Measurements from ENCODE around the gene PARD3B. TPM values are rescaled to one million over a fixed set of nuclear protein-coding genes. Genes with fewer than 3 reads are reported as not detected.

Gene PARD3B
- total RNA-seq, 2 experiments from 2014 or later, result 0.11 to 0.88 TPM

- no peaks in the 10 kb centered on the region for H3K9me3 Mint-ChIP-seq
- ChIA-PET POLR2A (no interaction called here), CTCF (no interaction called here)
- DNase-seq (no peak), ATAC-seq (no peak)
- H3K36me3 Mint-ChIP-seq (ENCODE audit: low read depth), result no peaks in the 10 kb centered on the region
- no peaks in the 10 kb centered on the region for H3K27me3 Mint-ChIP-seq
- intact Hi-C loops (cut with micrococcal nuclease), result no loop called here
- TF ChIP-seq, protein P1, sequence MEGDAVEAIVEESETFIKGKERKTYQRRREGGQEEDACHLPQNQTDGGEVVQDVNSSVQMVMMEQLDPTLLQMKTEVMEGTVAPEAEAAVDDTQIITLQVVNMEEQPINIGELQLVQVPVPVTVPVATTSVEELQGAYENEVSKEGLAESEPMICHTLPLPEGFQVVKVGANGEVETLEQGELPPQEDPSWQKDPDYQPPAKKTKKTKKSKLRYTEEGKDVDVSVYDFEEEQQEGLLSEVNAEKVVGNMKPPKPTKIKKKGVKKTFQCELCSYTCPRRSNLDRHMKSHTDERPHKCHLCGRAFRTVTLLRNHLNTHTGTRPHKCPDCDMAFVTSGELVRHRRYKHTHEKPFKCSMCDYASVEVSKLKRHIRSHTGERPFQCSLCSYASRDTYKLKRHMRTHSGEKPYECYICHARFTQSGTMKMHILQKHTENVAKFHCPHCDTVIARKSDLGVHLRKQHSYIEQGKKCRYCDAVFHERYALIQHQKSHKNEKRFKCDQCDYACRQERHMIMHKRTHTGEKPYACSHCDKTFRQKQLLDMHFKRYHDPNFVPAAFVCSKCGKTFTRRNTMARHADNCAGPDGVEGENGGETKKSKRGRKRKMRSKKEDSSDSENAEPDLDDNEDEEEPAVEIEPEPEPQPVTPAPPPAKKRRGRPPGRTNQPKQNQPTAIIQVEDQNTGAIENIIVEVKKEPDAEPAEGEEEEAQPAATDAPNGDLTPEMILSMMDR (IDR thresholded peaks at IDR 0.05), result no peak
- H3K4me1 Mint-ChIP-seq (ENCODE audit: low read depth), result peaks cover 17% of the 10 kb centered on the region
- no peak overlapping the region for H3K27ac Mint-ChIP-seq
- no peak overlapping the region for H3K4me3 Mint-ChIP-seq
These were observed 588.3 kb downstream of the PARD3B start for GRCh38 chr2:205133544-205133943.

DNA sequence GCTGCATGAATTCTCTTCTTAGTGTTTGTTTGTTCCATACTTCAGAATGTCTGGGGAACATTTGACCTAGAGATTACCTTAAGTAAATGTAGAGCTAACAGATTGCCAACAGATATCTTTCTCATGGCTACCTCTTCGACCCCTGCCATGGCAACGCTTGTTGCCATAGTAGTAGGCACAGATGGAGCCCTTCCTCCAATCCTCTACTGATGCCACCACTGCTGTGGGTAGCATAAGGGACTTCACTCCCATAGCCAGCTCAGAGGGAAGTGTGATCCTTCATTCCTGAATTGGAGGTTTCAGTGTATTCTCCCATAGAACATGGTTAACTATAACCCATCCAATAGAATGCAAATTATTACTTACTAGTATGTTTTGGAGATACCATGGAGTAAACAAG is 593.5 kb downstream of the PARD3B start:
- ChIA-PET CTCF (no interaction called here), POLR2A (no interaction called here)
- H3K4me1 Mint-ChIP-seq (ENCODE audit: low read depth), result no peaks in the 10 kb centered on the region
- DNase-seq (no peak), ATAC-seq (no peak)
- TF ChIP-seq, protein P1 (IDR thresholded peaks at IDR 0.05), result no peak
- no peak overlapping the region for H3K27ac Mint-ChIP-seq
- intact Hi-C loops (cut with micrococcal nuclease), result no loop called here
- H3K4me3 Mint-ChIP-seq, result no peak overlapping the region
- no peaks in the 10 kb centered on the region for H3K27me3 Mint-ChIP-seq
- no peaks in the 10 kb centered on the region for H3K9me3 Mint-ChIP-seq
- no peaks in the 10 kb centered on the region for H3K36me3 Mint-ChIP-seq (ENCODE audit: low read depth)

GRCh38 chr2:205139822-205140463 is 594.7 kb downstream of the PARD3B start:
- POLR2A ChIA-PET, result no interaction called here
- Mint-ChIP-seq H3K4me3 (no peak overlapping the region), H3K4me1 (ENCODE audit: low read depth) (no peaks in the 10 kb centered on the region), H3K9me3 (no peaks in the 10 kb centered on the region), H3K27ac (no peak overlapping the region), H3K36me3 (ENCODE audit: low read depth) (no peaks in the 10 kb centered on the region), H3K27me3 (no peaks in the 10 kb centered on the region)
- TF ChIP-seq, protein P1 (IDR thresholded peaks at IDR 0.05), result no peak
- intact Hi-C loops (cut with micrococcal nuclease), result no loop called here
- DNase-seq (no peak), ATAC-seq (no peak)
- CTCF ChIA-PET, result interaction anchor here (0.6 to 1.2 kb wide), 2 partner anchors 9 to 816 kb away, joined by 3 to 4 read pairs; no protein-coding TSS in a partner anchor

DNA sequence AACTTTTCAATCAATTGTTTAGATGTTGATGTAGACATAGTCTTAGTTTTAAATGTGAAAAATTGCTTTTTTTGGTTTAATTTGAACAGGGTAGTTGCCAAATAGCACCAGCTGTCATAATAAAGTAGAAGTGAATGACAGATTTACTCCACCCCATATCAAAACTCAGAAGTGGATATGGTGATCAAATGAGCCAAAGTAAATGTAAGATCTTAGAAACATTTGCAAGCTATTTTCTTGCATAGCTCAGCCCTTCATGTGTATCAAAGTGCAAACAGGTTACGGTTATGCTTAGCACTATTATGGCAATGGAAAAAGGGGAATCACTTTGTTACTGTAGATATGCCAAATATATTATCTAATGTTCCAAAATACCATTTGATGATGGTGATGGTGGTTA is 596.1 kb downstream of the PARD3B start:
- intact Hi-C loops (cut with micrococcal nuclease), result no loop called here
- no peak overlapping the region for H3K27ac Mint-ChIP-seq
- H3K9me3 Mint-ChIP-seq, result no peaks in the 10 kb centered on the region
- CTCF ChIA-PET, result no interaction called here
- TF ChIP-seq, protein P1 (IDR thresholded peaks at IDR 0.05), result no peak
- no peak for DNase-seq
- H3K4me3 Mint-ChIP-seq, result no peak overlapping the region
- H3K4me1 Mint-ChIP-seq (ENCODE audit: low read depth), result no peaks in the 10 kb centered on the region
- no peak for ATAC-seq
- H3K27me3 Mint-ChIP-seq, result no peaks in the 10 kb centered on the region
- POLR2A ChIA-PET, result no interaction called here
- no peaks in the 10 kb centered on the region for H3K36me3 Mint-ChIP-seq (ENCODE audit: low read depth)

GRCh38 chr2:205145888-205146287 is 600.6 kb downstream of the PARD3B start:
- no peaks in the 10 kb centered on the region for H3K27me3 Mint-ChIP-seq
- no peak overlapping the region for H3K4me3 Mint-ChIP-seq
- CTCF ChIA-PET, result no interaction called here
- H3K27ac Mint-ChIP-seq, result no peak overlapping the region
- no peak for DNase-seq
- POLR2A ChIA-PET, result no interaction called here
- no peak for ATAC-seq
- intact Hi-C loops (cut with micrococcal nuclease), result no loop called here
- H3K4me1 Mint-ChIP-seq (ENCODE audit: low read depth), result no peaks in the 10 kb centered on the region
- TF ChIP-seq, protein P1 (IDR thresholded peaks at IDR 0.05), result no peak
- H3K36me3 Mint-ChIP-seq (ENCODE audit: low read depth), result no peaks in the 10 kb centered on the region
- no peaks in the 10 kb centered on the region for H3K9me3 Mint-ChIP-seq
